SU-DHL-6 (cell line): Measurements from ENCODE around the gene SPECC1.

ENCODE experiments used
- EZH2phosphoT487 ChIP-seq: fragments of 200-600 bp; sonication (generic), shearing (Covaris generic); conservative IDR thresholded peaks from 2 replicates; pipeline ENCODE4 v1.6.1; 2018; ENCODE audit warnings: mild to moderate bottlenecking, antibody characterized with exemption, low read length, moderate library complexity, mixed read lengths
- TF ChIP-seq, protein P1 (sequence below): fragments of 200-600 bp; sonication (generic); IDR thresholded peaks from one replicate; pipeline ENCODE4 v1.5.1; 2017; ENCODE audit warnings: antibody characterized with exemption, mild to moderate bottlenecking, low read length, moderate library complexity; ENCODE audit not compliant: insufficient read depth, poor library complexity, severe bottlenecking

DNA sequence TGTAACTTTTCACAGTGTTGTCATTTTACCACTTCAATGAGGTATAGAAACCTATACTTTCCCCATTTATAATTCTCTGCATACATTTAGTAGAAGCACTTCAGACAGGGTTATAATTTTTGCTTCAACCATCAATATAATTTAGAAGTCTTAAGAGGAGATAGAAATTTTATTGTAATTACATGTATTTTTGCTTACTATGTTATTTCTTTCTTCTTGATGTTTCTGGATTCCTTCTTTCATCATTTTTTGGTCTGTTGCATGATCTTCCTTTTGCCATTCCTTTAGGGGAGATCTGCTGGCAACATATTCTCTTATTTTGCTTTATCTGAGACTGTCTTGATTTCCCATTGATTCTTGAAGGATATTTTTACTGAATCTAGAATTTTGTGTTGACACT is 31.1 kb downstream of the SPECC1 start:
- TF ChIP-seq, protein P1, sequence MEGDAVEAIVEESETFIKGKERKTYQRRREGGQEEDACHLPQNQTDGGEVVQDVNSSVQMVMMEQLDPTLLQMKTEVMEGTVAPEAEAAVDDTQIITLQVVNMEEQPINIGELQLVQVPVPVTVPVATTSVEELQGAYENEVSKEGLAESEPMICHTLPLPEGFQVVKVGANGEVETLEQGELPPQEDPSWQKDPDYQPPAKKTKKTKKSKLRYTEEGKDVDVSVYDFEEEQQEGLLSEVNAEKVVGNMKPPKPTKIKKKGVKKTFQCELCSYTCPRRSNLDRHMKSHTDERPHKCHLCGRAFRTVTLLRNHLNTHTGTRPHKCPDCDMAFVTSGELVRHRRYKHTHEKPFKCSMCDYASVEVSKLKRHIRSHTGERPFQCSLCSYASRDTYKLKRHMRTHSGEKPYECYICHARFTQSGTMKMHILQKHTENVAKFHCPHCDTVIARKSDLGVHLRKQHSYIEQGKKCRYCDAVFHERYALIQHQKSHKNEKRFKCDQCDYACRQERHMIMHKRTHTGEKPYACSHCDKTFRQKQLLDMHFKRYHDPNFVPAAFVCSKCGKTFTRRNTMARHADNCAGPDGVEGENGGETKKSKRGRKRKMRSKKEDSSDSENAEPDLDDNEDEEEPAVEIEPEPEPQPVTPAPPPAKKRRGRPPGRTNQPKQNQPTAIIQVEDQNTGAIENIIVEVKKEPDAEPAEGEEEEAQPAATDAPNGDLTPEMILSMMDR: no peak
- no peak for TF ChIP-seq EZH2phosphoT487
